Naive thymus-derived CD4-positive, alpha-beta T cell (primary cell): Measurements from ENCODE around the gene RAP1A. TPM values are rescaled to one million over a fixed set of nuclear protein-coding genes. Genes with fewer than 3 reads are reported as not detected.

Experiments used
- ATAC-seq: fragments of 150-1000 bp; cut with Tn5 transposase; 2 replicates; pipeline ENCODE4 v1.10.0; 2021; ENCODE audit warnings: mild to moderate bottlenecking, moderate library complexity
- CTCF ChIA-PET: fragments of 350-600 bp; sonication (Branson Sonifier 250); formaldehyde crosslinking; loops from one replicate; lab custom pipeline; 2021; ENCODE audit warnings: antibody characterized with exemption; lab: Charles Lee
- POLR2A ChIA-PET: fragments of 350-600 bp; sonication (Branson Sonifier 250); formaldehyde crosslinking; loops from one replicate; lab custom pipeline; 2021; ENCODE audit warnings: antibody characterized with exemption, inconsistent platforms; lab: Charles Lee
- DNase-seq, 9 donors: peaks; one replicate each; pipeline versions ENCODE4 v3.0.0 to v3.0.0-alpha.2; 2020 to 2022; ENCODE audit warnings: mixed read lengths in 1 of 9
- H3K27ac ChIP-seq: one replicate; pipeline ENCODE4 v1.7.0; 2013; ENCODE audit warnings: mild to moderate bottlenecking, low read depth, low read length, moderate library complexity
- H3K27me3 ChIP-seq, 2 donors: one replicate each; pipeline ENCODE4 v1.7.0; 2013; ENCODE audit warnings: low read length in 2 of 2, mild to moderate bottlenecking in 2 of 2, moderate library complexity in 2 of 2; ENCODE audit not compliant: control insufficient read depth in 2 of 2, insufficient read depth in 2 of 2
- H3K36me3 ChIP-seq, 3 experiments: 1 replicate in 2 of 3; 2 replicates in 1 of 3; pipeline ENCODE4 v1.7.0; 2013; ENCODE audit warnings: low read length in 3 of 3, mild to moderate bottlenecking in 3 of 3, moderate library complexity in 1 of 3; ENCODE audit not compliant: insufficient read depth in 3 of 3, control insufficient read depth in 2 of 3
- H3K4me1 ChIP-seq, 2 donors: one replicate each; pipeline ENCODE4 v1.7.0; 2013; ENCODE audit warnings: low read length in 2 of 2, mild to moderate bottlenecking in 2 of 2, moderate library complexity in 1 of 2; ENCODE audit not compliant: control insufficient read depth in 2 of 2, insufficient read depth in 2 of 2
- H3K4me3 ChIP-seq: 2 replicates; pipeline ENCODE4 v1.7.0; 2013; ENCODE audit warnings: mild to moderate bottlenecking, low read length
- H3K9me3 ChIP-seq, 3 experiments: 1 replicate in 2 of 3; 2 replicates in 1 of 3; pipeline ENCODE4 v1.7.0; 2013; ENCODE audit warnings: low read length in 3 of 3; ENCODE audit not compliant: control insufficient read depth in 2 of 3
- H3K27ac Mint-ChIP-seq, 9 donors: one replicate each; pipeline ENCODE4 v1.8.0; 2020 to 2022; ENCODE audit warnings: mixed read lengths in 9 of 9, mild to moderate bottlenecking in 8 of 9, moderate library complexity in 5 of 9, inconsistent platforms in 2 of 9
- H3K27me3 Mint-ChIP-seq, 5 donors: one replicate each; pipeline ENCODE4 v1.8.0; 2021 to 2022; ENCODE audit warnings: mixed read lengths in 5 of 5, mild to moderate bottlenecking in 1 of 5
- H3K36me3 Mint-ChIP-seq, 5 donors: one replicate each; pipeline ENCODE4 v1.8.0; 2020 to 2022; ENCODE audit warnings: mixed read lengths in 5 of 5, mild to moderate bottlenecking in 3 of 5, inconsistent platforms in 1 of 5
- H3K4me1 Mint-ChIP-seq, 7 donors: one replicate each; pipeline ENCODE4 v1.8.0; 2020 to 2022; ENCODE audit warnings: mixed read lengths in 7 of 7, mild to moderate bottlenecking in 3 of 7, inconsistent platforms in 1 of 7
- H3K4me3 Mint-ChIP-seq, 10 donors: one replicate each; pipeline ENCODE4 v1.8.0; 2020 to 2022; ENCODE audit warnings: mild to moderate bottlenecking in 10 of 10, mixed read lengths in 10 of 10, moderate library complexity in 6 of 10, inconsistent platforms in 2 of 10
- H3K9me3 Mint-ChIP-seq, 11 donors: one replicate each; pipeline ENCODE4 v1.8.0; 2020 to 2022; ENCODE audit warnings: mixed read lengths in 11 of 11, mild to moderate bottlenecking in 4 of 11, inconsistent platforms in 1 of 11, moderate library complexity in 1 of 11
- intact Hi-C, 2 donors: fragments of 100-400 bp; cut with micrococcal nuclease; formaldehyde crosslinking; loops; one replicate each; pipeline ENCODE4 v1.15.1; 2023
- polyA plus RNA-seq, 2 donors: library from polyadenylated mRNA; unstranded; fragments of 300-500 nt; fragmentation: Illumina TruSeq; gene quantifications; one replicate each; pipeline ENCODE4 v1.2.3, GENCODE V29; 2021
- total RNA-seq, 6 experiments: library from RNA in 5 of 6; stranded (reverse) in 5 of 6; gene quantifications; 1 replicate in 5 of 6; 2 replicates in 1 of 6; pipeline ENCODE4 v1.2.3 and lab custom pipeline; 2021 to 2026

Gene RAP1A
- total and polyA plus RNA-seq, 7 experiments from 2014 or later = 37.6 to 183 (median 100) TPM

GRCh38 chr1:111600886-111601386, 18.7 kb upstream of the RAP1A start:
- peaks cover 70 to 100% of the 10 kb centered on the region in 2 donors for H3K4me1 ChIP-seq

GRCh38 chr1:111602302-111602701, 17.3 kb upstream of the RAP1A start:
- no peaks in the 10 kb centered on the region for H3K9me3 ChIP-seq
- intact Hi-C loops = loop anchor here in 1 of 2 donors (5.0 to 10.0 kb wide), 2 partner anchors 385 to 958 kb away; no protein-coding TSS in a partner anchor
- Mint-ChIP-seq H3K9me3 (peaks cover 0 to 5% (median 0%) of the 10 kb centered on the region in 11 donors), H3K27ac (peak overlapping the region in 6 of 9 donors; percentile 83 to 98 (median 89)), H3K4me1 (peaks cover 59 to 93% (median 90%) of the 10 kb centered on the region in 7 donors), H3K27me3 (no peaks in the 10 kb centered on the region), H3K4me3 (peak overlapping the region in 2 of 10 donors; percentile 80 to 84), H3K36me3 (peaks cover 0 to 16% (median 0%) of the 10 kb centered on the region in 5 donors)
- POLR2A ChIA-PET = interaction anchor here (1.1 to 10.2 kb wide), 4 partner anchors 10 to 19 kb away, joined by 3 to 173 read pairs (median 26); partner anchors contain the start of gene RAP1A
- no peak overlapping the region for H3K27ac ChIP-seq
- ATAC-seq = no peak
- H3K4me3 ChIP-seq = no peak overlapping the region
- no peaks in the 10 kb centered on the region for H3K36me3 ChIP-seq
- DNase-seq = no peak
- peaks cover 63 to 94% of the 10 kb centered on the region in 2 donors for H3K4me1 ChIP-seq
- CTCF ChIA-PET = interaction anchor here (0.6 to 2.3 kb wide), 4 partner anchors 9 to 85 kb away, joined by 3 to 11 read pairs (median 5); partner anchors contain the start of gene RAP1A
- H3K27me3 ChIP-seq = no peaks in the 10 kb centered on the region

More at GRCh38 chr1:111600886-111601386, 18.7 kb upstream of the RAP1A start:
- H3K27me3 Mint-ChIP-seq = no peaks in the 10 kb centered on the region
- no peak overlapping the region for H3K27ac ChIP-seq
- peak overlapping the region in 2 of 10 donors; percentile 6 to 71 for H3K4me3 Mint-ChIP-seq
- intact Hi-C loops = loop anchor here in 1 of 2 donors (1.0 to 10.0 kb wide), 3 partner anchors 8 to 956 kb away; no protein-coding TSS in a partner anchor
- DNase-seq (peak in 1 of 9 donors; percentile 46), ATAC-seq (no peak)
- peaks cover 0 to 5% (median 0%) of the 10 kb centered on the region in 11 donors for H3K9me3 Mint-ChIP-seq
- peaks cover 0 to 16% (median 0%) of the 10 kb centered on the region in 5 donors for H3K36me3 Mint-ChIP-seq
- no peaks in the 10 kb centered on the region for H3K9me3 ChIP-seq
- peaks cover 67 to 98% (median 95%) of the 10 kb centered on the region in 7 donors for H3K4me1 Mint-ChIP-seq
- H3K27me3 ChIP-seq = no peaks in the 10 kb centered on the region
- no peak overlapping the region for H3K4me3 ChIP-seq
- peak overlapping the region in 5 of 9 donors; percentile 41 to 90 (median 77) for H3K27ac Mint-ChIP-seq
- ChIA-PET POLR2A (interaction anchor here (1.1 to 10.2 kb wide), 5 partner anchors 10 to 85 kb away, joined by 4 to 173 read pairs (median 5); partner anchors contain the start of gene RAP1A), CTCF (interaction anchor here (1.5 kb wide), 1 partner anchor 92 kb away, joined by 5 read pairs; no protein-coding TSS in a partner anchor)
- no peaks in the 10 kb centered on the region for H3K36me3 ChIP-seq

GRCh38 chr1:111602974-111603373, 16.6 kb upstream of the RAP1A start:
- peak overlapping the region; percentile 1 for H3K4me3 ChIP-seq
- H3K4me1 ChIP-seq = peaks cover 57 to 87% of the 10 kb centered on the region in 2 donors
- peak overlapping the region; percentile 57 for H3K27ac ChIP-seq
- Mint-ChIP-seq H3K27ac (peak overlapping the region; percentile 83 to 98 (median 89)), H3K4me3 (peak overlapping the region in 5 of 10 donors; percentile 34 to 84 (median 80)), H3K36me3 (peaks cover 0 to 16% (median 0%) of the 10 kb centered on the region in 5 donors), H3K27me3 (no peaks in the 10 kb centered on the region), H3K9me3 (peaks cover 0 to 5% (median 0%) of the 10 kb centered on the region in 11 donors), H3K4me1 (peaks cover 52 to 86% (median 83%) of the 10 kb centered on the region in 7 donors)
- ChIA-PET POLR2A (interaction anchor here (1.0 to 10.2 kb wide), 10 partner anchors 9 to 154 kb away, joined by 3 to 173 read pairs (median 4); partner anchors contain the start of genes ATP5PB, RAP1A and WDR77), CTCF (interaction anchor here (0.6 to 2.3 kb wide), 6 partner anchors 9 to 95 kb away, joined by 3 to 11 read pairs (median 6); partner anchors contain the start of gene RAP1A)
- H3K36me3 ChIP-seq = no peaks in the 10 kb centered on the region
- ATAC-seq (no peak), DNase-seq (peak in 1 of 9 donors; percentile 56)
- H3K27me3 ChIP-seq = no peaks in the 10 kb centered on the region
- H3K9me3 ChIP-seq = no peaks in the 10 kb centered on the region
- intact Hi-C loops = loop anchor here in 1 of 2 donors (5.0 to 10.0 kb wide), 2 partner anchors 386 to 958 kb away; no protein-coding TSS in a partner anchor

- peaks cover 0 to 5% (median 0%) of the 10 kb centered on the region in 11 donors for H3K9me3 Mint-ChIP-seq
- peak overlapping the region; percentile 83 to 98 (median 89) for H3K27ac Mint-ChIP-seq
- Histone ChIP-seq H3K4me3 (no peak overlapping the region), H3K27ac (peak overlapping the region; percentile 57), H3K9me3 (no peaks in the 10 kb centered on the region), H3K36me3 (no peaks in the 10 kb centered on the region), H3K4me1 (peaks cover 49 to 77% of the 10 kb centered on the region in 2 donors), H3K27me3 (no peaks in the 10 kb centered on the region)
- H3K36me3 Mint-ChIP-seq = peaks cover 0 to 16% (median 0%) of the 10 kb centered on the region in 5 donors
- intact Hi-C loops = loop anchor here (1.0 to 10.0 kb wide), 7 partner anchors 8 to 959 kb away; partner anchors contain the start of gene RAP1A (in 1 of the 2)
- H3K27me3 Mint-ChIP-seq = no peaks in the 10 kb centered on the region
- ATAC-seq (peak; percentile 99), DNase-seq (peak; percentile 33 to 88 (median 80))
- ChIA-PET CTCF (interaction anchor here (0.5 to 2.3 kb wide), 9 partner anchors 8 to 151 kb away, joined by 3 to 11 read pairs (median 6); partner anchors contain the start of gene RAP1A), POLR2A (interaction anchor here (0.7 to 10.2 kb wide), 16 partner anchors 10 to 155 kb away, joined by 3 to 173 read pairs (median 4); partner anchors contain the start of genes ATP5PB, RAP1A and WDR77)
- H3K4me1 Mint-ChIP-seq = peaks cover 48 to 77% (median 74%) of the 10 kb centered on the region in 7 donors
- peak overlapping the region; percentile 44 to 84 (median 72) for H3K4me3 Mint-ChIP-seq
Measured at GRCh38 chr1:111603979-111604378, 15.6 kb upstream of the RAP1A start.

GRCh38 chr1:111604931-111605330, 14.7 kb upstream of the RAP1A start:
- CTCF ChIA-PET = interaction anchor here (0.6 to 2.3 kb wide), 6 partner anchors 7 to 93 kb away, joined by 3 to 11 read pairs (median 6); partner anchors contain the start of gene RAP1A
- Histone ChIP-seq H3K27me3 (no peaks in the 10 kb centered on the region), H3K4me3 (no peak overlapping the region), H3K36me3 (no peaks in the 10 kb centered on the region), H3K9me3 (no peaks in the 10 kb centered on the region), H3K27ac (peak overlapping the region; percentile 57), H3K4me1 (peaks cover 43 to 68% of the 10 kb centered on the region in 2 donors)
- intact Hi-C loops = loop anchor here (1.0 to 10.0 kb wide), 7 partner anchors 9 to 960 kb away; partner anchors contain the start of gene RAP1A (in 1 of the 2)
- ATAC-seq (no peak), DNase-seq (no peak)
- Mint-ChIP-seq H3K4me1 (peaks cover 48 to 77% (median 68%) of the 10 kb centered on the region in 7 donors), H3K27ac (peak overlapping the region; percentile 83 to 98 (median 89)), H3K9me3 (peaks cover 0 to 5% (median 0%) of the 10 kb centered on the region in 11 donors), H3K27me3 (no peaks in the 10 kb centered on the region), H3K4me3 (peak overlapping the region in 8 of 10 donors; percentile 21 to 80 (median 48)), H3K36me3 (peaks cover 0 to 15% (median 0%) of the 10 kb centered on the region in 5 donors)
- POLR2A ChIA-PET = interaction anchor here (0.8 to 10.2 kb wide), 6 partner anchors 9 to 25 kb away, joined by 6 to 173 read pairs (median 14); partner anchors contain the start of gene RAP1A
